GM18861 (cell line): ENCODE measurements around the gene SEPTIN2.
"Not testable (repeated sequence)": the region's sequence is repeated elsewhere in the genome, so short reads cannot be mapped to it uniquely, and the experiment has no call there.

Experiments
- ATAC-seq: cut with Tn5 transposase; IDR thresholded peaks from one replicate; pipeline ENCODE4 v1.9.1; 2021; ENCODE audit not compliant: unreplicated experiment

SEPTIN2 gene

DNA sequence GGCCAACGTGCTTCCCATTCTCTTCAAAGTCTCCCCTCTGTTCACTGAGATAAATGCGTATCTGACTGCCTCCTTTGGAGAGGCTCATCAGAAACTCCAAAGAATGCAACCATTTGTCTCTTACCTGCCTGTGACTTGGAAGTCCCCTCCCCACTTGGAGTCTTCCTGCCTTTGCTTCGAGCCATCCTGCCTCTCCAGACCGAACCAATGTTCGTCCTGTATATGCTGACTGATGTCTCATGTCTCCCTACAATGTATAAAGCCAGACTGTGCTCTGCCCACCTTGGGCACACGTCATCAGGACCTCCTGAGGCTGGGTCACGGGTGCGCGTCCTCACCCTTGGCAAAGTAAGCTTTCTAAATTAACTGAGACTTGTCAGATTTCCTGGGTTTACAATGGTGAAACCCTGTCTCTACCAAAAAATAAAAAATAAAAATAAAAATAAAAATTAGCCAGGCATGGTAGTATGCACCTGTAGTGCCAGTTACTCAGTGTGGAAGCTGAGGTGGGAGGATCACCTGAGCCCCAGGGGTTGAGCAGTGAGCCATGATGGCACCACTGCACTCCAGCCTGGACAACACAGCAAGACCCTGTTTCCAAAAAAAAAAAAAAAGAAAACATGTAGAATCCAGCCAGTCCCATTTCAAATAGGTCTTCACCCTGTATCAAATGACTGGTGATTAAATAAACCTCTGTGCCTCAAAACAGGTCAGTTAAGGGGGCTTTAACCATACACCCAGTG is 29.2 kb upstream of the SEPTIN2 start:
- no peak for ATAC-seq

DNA sequence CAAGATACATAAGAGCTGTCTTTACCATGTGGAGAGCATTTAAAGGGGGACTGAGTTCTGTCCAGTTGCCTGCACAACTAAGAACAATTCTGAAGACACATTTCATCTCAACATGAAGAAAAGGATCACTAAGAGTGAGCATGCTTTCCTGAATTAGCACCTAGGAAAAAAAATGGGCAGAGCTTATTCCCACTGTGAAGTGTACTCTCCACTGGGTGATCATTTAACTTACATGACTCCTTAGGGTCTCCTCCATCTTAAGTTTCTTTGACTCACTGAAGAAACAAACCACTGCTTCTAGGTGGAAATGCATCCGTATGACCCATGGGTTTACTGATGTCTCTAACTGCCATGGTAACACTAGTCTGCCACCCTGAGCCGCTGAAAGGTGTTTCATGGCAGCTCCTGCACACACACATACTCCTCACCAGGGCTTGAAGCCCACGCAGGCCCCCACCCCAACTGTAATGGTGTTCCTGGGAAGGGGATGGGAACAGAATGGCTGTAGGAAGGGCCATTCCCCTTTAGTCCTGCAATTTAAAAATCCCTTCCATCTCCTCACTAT is 27.3 kb upstream of the SEPTIN2 start:
- no peak for ATAC-seq

DNA sequence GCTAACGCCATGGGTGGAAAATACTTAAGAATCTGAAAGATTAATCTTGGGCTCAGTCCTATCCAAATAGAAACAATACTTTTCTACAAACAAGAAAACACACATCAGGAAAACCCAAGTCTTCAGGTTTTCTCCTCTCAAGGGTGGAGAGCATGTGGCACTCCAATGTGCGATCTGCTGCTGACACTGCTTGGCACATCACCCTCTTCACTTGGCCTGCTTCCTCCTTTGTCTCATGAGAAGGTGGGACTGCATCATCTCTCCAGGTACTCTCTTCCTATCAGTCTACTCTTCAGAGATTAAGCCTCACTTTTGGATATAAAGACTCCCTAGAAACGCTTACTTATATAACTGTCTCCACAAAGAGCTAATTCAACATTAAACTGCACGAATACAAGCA is 26.7 kb upstream of the SEPTIN2 start:
- no peak for ATAC-seq

DNA sequence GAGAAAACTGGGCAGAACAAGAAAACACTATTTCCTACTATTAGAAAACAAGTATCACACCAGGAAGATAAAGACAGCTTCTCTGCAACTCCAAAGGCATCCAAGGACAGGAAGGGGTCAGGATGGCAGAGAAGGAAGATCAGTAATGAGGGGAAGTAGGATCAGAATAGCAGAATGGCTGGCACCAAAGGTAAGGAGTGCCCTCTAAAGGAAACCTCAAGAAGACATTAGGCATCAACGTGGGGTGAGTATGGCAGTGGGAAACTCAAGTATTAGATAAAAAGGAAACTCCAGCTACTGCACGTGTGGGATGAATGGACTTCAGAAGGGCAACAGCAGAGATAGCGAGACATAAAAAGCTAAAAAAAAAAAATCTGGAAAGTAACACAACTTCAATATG is 26.1 kb upstream of the SEPTIN2 start:
- no peak for ATAC-seq

DNA sequence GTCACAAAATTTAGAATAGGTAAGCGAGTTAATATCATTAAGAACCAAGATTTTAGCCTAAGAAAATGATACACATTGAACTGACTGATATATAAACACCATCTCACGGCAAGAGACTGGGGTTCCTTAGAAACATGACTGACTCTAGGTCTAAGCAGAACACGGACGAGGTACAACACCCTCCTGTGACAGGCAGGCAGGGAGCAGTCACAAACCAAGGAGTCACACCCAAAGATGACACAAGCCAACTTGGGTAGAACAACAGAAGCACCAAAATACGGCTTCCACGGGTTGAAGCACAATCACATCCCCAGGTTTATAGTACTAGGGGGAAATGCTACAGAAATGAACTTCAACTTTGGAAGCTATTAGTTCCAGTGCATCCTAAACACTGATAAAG is 24.6 kb upstream of the SEPTIN2 start:
- ATAC-seq: no peak

DNA sequence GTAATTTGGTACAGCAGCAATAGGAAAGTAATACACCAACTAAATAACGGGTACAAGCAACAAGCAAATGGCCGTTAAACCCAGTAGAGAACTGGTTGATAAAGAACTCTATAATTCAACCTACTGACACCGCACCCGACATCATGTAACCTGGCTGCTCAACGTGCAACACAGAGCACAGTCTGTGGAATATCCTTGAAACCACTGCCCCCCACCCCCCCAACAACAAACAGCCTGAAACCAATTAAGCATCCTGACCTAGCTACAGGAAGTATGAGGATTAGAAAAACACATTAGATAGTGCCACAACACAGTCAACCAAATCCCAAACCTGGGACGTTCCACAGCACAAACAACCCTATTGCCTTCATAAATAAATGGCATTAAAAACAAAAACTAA is 23.7 kb upstream of the SEPTIN2 start:
- no peak for ATAC-seq

DNA sequence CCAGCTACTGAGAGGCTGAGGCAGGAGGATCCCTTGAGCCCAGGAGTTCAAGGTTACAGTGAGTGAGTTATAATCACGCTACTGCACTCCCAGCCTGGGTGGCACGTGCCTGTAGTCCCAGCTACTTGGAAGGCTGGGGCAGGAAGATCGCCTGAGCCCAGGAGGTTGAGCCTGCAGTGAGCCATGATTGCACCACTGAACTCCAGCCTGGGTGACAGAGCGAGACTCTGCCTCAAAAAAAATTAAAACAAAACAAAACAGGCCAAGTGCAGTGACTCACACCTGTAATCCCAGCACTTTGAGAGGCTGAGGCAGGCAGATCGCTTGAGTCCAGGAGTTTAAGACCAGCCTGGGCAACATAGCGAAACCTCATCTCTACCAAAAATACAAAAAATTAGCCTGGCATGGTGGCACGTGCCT is 22.3 kb upstream of the SEPTIN2 start:
- not testable (repeated sequence) for ATAC-seq

DNA sequence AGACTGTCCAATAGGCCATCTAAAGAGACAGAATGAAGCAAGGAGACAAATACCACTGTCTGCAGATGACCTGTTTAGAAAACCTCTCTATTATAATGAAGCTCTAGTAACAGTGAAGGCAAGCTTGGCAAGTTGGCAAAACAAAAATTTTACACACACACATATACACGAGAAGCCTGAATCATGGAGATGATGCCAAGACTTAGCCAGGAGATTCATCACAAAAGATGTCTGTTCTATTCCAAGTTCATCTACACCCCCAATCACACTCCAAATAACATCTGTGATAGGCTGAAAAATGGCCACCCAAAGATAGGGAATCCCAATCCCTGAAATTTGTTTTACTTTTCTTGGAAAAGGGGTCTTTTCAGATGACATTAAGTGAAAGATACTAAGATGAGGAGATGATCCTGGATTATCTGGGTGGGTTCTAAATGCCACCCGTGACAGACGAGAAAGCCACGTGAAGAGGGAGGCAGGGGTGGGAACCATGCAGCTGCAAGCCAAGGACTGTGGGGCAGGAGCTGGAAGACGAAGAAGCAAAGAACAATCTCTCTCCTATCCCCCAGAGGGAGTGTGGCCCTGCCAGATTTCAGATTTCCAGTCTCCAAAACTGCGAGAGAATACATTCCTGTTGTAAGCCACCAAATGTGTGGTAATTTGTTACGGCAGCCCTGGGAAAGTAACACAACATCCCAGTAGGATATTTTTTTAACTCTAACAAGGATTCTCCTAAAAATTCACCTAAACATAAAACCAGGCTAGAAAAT is 20.2 kb upstream of the SEPTIN2 start:
- no peak for ATAC-seq

DNA sequence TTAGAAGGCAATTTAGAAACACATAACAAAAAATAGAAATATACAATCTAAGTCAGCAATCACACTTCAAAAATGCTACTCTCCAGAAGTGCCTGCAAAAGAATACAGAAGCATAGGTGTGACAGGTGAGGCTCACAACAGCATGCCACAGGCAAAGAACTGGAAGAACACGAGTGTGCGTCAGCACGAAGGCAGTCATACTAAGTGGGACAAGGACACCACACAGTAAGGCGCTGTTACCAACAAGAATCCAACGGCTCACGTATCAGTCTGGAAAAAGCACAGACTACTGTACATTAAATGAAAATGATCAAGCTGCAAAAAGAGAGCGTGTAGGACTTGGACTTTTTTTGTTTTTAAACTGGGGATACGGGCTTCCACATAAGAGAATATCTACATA is 19.0 kb upstream of the SEPTIN2 start:
- ATAC-seq: no peak

DNA sequence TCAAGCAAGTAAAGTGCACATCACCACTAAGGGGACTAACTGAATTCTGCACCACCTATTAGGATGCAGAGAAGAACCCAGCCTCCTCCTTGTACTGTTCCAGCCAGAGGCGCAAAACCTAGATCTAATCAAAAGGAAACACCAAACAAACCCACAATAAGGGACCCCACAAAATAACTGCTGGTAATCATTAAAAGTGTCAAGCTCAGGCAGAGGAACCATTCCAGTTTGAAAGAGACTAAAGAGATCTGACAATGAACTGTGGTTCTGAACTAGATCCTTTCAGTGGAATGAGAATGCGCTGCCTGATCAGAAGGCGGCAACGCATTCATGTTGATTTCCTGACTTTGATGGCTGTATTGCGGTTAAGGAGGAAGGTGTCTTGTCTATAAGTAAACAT is 17.1 kb upstream of the SEPTIN2 start:
- no peak for ATAC-seq

DNA sequence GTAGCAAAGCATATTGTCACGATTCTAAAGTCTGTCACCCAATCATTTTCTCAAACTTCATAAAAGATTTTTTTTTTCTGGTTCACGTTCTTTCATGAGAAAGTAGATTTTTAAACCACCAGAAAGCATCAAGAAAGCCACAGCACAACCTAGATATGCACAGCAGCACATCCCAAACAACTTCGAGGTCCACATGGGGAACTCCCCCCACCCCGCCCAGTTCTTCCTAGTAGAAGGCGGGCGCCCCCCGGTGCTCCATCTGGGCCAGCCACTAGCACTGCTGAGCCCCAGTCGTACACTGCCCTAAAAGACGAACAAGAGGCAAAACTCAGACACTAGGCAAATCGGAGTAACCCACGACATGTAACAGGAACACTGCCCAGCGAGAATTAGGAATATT is 15.7 kb upstream of the SEPTIN2 start:
- ATAC-seq: no peak

DNA sequence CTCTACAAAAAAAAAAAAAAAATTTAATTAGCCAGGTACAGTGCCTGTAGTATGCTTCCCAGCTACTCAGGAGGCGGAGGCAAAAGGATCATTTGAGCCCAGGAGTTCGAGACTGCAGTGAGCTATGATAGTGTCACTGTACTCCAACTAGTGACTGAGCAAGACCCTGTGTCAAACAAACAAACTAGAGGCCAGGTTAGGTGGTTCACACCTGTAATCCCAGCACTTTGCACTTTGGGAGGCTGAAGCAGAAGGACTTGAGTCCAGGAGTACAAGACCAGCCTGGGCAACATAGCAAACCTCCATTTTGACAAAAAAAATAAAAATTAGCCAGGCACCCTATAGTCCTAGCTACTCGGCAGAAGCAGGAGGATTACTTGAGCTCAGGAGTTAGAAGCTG is 13.6 kb upstream of the SEPTIN2 start:
- ATAC-seq: no peak

DNA sequence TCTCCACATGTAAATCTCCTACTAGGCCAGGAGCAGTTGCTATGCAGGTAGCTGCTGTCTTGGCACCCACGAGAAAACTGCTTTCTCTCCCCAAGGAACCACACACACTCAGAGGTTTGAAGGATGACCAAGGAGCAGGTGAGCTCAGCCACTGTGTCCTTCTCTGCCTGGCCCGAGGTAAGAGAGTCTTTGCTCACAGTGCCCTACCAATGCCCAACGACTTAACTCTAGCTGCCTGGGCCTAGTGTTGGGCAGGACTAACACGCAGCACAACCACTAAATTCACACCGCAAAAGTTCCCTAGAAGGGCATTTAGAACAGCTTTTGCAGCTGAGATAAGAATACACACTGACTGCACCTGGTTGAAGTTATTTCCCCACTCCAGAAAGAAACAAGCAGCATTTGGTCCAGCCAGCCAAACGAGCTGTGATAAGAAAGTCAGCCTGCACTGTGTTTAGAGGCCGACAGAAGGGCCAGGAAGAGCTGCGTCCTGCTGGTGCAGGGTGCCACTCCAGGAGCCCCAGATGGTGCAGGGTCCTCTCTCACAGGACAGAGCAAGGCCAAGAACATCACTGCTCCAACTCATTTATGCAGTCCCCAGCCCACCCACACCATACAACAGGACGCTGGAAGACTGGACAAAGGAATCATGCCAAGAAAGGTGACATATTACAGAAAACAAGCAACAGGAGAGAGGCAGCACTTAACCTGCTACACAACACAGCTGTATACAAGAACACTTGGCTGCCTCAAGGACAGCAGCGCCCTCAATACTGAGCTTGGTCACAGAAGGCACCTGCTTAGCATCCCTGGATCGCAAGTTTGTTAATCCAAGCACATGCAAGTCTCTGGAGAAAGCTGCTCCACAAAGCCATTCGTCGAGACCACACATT is 12.7 kb upstream of the SEPTIN2 start:
- no peak for ATAC-seq

DNA sequence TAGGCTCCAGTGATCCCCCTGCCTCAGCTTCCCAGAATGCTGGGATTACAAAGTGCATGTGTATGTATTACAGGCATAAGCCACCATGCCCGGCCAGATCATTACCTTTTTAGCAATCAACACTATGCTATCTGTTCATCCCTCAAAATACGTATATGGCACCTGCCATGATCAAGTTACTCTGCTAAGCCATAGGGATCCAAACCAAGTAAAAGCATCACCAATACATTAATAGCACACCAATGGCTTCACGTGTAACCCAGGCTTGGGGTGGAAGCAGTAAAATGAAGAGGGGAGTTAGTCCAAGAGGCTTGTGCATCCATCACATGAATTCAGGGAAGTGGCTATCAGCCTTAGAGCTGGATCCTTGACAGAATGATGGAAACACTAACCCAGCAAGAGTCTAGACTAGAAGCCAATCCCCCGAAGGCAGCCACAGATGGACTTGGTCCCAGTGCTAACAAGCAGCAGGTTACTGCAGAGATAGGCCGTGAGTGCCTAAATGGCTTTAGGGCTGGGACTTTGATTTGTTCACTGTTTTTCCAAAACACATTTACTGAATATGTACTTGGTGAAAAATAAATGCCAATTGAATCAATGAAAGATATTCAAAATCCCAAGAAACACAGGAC is 11.6 kb upstream of the SEPTIN2 start:
- ATAC-seq: no peak

DNA sequence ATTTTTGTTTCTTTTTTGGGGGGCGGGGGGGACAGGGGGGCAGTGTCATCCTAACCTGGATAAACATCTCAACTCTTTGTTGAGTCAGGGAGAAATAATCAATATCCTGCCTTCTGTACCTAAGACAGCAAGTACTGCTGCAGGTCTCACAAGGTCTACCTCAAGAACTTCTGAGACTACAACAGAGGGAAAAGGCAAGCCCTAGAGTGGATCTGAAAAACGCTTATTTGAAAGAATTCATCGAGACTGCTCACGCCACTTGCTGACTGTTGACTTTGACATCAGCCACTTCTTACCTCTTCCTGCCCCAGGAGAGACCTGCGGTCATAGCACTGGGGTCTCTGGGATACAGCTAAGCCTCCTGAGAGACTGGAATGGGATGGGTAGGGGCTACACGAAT is 8.7 kb upstream of the SEPTIN2 start:
- no peak for ATAC-seq

DNA sequence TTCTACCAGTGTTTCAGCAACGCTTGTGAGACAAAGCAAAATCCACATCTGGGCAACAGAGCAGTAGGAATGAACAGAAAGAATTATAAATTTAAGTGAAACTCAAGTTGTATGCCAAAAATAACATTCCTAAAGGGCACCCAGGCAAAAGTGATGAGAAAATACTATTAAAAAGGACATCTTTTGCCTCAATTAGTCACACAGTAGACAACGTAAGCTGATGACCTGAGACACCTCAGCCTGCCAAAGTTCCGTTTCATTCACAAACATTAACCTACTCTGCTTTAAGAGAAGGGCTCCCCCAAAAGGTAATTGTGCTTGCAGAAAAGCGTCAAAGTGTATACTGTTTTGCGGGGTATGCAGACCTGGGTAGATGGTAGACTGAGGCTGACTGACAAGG is 7.5 kb upstream of the SEPTIN2 start:
- no peak for ATAC-seq

DNA sequence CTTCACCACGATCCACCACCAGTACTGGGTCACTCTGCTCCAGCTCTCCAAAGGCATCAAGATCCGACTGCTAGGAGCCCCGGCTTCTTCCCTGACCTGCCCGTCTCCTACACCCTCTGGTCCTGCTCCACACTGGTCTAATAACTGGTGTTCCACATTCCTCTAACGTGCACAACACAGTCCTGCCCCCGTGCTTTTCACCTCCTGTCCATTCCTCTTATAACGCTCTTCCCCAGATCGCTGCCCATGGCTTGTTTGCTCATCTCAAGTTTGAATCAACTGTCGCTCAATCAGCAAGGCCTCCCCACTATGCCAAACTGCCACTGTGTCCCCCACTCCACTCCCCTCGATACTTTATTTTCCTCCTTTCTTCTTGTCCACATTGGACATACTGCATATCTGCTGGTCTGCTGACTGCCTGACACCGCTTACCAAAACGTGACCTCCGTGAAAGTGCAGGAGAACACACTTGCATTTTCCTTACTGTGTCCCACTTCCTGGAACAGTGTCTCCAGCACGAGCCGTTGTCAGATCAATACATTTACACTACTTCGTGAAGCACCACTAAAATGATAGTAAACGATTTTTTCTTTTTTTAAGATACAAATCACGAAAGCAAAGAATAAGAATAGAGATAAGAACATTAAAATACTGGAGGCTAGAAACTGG is 6.8 kb upstream of the SEPTIN2 start:
- no peak for ATAC-seq

DNA sequence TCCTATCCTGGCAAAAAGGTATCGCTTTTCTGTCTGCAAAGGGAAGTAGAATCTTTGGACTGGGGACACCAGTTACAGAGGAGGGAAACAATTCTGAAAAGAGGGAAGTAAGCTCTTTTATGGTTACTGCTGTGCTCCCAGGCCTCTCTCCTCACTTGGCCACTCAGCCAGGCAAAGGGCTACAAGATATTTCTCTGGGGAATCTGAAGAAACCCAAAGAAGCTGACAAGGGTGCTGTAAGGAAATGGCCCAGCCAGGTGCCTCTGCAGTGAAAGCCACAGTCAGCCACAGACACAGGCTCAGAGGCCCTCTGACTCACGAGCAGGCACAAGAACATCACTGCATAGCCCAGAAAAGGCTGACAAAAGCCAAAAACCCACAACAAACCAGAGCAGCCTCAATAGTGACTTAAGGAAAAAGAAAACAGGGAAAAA is 6.0 kb upstream of the SEPTIN2 start:
- ATAC-seq: peak; percentile 38

DNA sequence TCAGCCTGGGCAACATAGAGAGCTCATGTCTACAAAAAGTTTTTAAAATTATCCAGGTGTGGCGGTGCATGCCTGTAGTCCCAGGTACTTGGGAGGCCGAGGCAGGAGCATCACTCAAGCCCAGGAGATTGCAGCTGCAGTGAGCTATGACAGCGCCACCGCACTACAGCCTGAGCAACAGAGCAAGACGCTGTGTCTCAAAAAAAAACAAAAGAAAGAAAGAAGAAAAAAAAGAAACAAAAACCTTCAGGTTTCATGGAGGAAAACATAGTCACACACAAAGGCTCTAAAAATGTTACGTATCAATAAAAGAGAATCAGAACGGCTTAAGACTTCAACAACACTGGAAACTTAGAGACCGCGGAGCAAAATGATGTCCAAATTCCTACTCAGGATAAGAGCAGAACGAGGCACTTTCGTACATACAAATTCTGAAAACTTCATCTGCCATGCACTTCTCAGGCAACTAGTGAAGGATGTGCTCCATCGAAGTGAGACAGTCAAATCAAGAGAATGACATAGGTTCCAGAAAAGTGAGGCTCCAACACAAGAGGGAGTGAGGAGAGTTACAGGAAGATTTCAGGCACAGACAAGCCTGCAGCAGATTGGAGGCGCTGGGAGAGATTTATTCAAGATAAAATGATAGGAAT is 4.7 kb upstream of the SEPTIN2 start:
- ATAC-seq: no peak

DNA sequence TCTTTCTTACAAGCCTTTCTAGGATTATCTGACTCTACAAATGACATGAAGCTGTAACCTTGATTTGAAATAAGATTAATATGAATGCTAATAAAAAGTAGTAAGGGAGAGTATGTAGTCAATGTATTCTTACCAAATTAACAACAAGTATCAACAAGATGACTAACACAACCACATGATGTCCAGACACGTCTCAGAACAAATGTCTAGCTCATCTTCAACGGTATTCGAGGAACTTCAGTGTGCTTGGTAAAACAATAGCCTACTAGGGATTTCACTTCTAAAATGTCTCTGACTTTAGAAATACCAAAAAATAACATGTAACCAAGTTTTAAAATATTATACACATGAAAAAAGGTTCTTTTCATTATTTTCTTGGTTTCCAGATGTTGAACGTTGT is 3.6 kb upstream of the SEPTIN2 start:
- no peak for ATAC-seq
